ENCODE measurements around the gene TRAPPC6A.

The TRAPPC6A gene

DNA sequence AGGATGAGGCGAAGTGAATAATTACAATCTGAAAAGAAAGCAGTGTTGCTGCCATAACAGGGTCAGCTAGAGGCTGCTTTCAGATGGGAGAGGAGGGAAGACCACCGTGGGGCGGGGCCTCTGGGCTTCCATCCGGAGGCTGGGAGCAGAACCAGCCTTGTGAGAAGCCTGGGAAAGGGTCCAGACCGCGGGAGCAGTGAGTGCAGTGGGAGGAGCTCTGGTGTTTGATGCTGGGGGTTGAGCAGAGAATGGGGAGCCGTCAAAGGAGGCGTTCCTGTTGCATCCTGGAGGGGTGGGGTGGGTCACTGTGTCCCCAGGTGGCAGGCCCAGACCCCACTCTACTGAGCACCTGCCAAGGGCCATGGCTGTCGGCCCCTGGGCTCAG lies 35.3 kb downstream of the TRAPPC6A start:
- peaks cover 4% of the 10 kb centered on the region for H3K36me3 ChIP-seq (ENCODE audit: control insufficient read depth, low read depth, low read length)
- no peaks in the 10 kb centered on the region for H3K9me3 ChIP-seq (ENCODE audit: control insufficient read depth, low read depth, low read length)
- peaks cover 3% of the 10 kb centered on the region for H3K4me1 ChIP-seq (ENCODE audit: control insufficient read depth, low read depth, low read length)
- no peak overlapping the region for H3K4me3 ChIP-seq (ENCODE audit: low read length)
- H3K27ac ChIP-seq (ENCODE audit: low read length): no peak overlapping the region
- no peaks in the 10 kb centered on the region for H3K27me3 ChIP-seq (ENCODE audit: control insufficient read depth, insufficient read depth, low read length)
- H3K9ac ChIP-seq (ENCODE audit: low read length): no peak overlapping the region

DNA sequence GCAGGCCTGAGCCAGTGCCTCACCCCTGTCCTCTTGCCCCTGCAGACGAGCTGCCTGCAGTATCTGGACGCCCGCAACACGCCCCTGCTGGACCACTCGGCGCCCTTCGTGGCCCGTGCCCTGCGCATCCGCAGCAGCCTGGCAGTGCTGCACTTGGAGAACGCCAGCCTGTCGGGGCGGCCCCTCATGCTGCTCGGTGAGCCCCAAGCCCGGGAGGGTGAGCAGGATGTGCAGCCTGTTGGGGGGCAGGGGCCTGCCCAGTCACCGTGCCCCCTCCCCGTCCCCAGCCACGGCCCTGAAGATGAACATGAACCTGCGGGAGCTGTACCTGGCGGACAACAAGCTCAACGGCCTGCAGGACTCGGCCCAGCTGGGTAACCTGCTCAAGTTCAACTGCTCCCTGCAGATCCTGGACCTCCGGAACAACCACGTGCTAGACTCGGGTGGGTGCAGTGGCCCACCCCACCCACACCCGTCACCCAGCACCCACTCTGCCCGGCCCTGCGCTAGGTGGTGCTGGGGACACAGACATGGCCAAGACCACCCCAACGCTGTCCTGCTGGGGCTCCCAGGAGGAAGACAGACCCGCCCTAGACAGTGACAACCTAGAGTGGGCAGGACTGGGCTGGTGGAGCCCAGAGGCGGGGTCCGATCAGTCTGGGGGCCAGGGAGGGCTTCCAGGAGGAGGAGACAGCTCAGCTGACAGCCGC lies 35.9 kb downstream of the TRAPPC6A start:
- Histone ChIP-seq H3K36me3 (ENCODE audit: control insufficient read depth, low read depth, low read length) (peaks cover 4% of the 10 kb centered on the region), H3K4me3 (ENCODE audit: low read length) (no peak overlapping the region), H3K27me3 (ENCODE audit: control insufficient read depth, insufficient read depth, low read length) (no peaks in the 10 kb centered on the region), H3K4me1 (ENCODE audit: control insufficient read depth, low read depth, low read length) (peaks cover 3% of the 10 kb centered on the region), H3K27ac (ENCODE audit: low read length) (no peak overlapping the region), H3K9ac (ENCODE audit: low read length) (no peak overlapping the region), H3K9me3 (ENCODE audit: control insufficient read depth, low read depth, low read length) (no peaks in the 10 kb centered on the region)

DNA sequence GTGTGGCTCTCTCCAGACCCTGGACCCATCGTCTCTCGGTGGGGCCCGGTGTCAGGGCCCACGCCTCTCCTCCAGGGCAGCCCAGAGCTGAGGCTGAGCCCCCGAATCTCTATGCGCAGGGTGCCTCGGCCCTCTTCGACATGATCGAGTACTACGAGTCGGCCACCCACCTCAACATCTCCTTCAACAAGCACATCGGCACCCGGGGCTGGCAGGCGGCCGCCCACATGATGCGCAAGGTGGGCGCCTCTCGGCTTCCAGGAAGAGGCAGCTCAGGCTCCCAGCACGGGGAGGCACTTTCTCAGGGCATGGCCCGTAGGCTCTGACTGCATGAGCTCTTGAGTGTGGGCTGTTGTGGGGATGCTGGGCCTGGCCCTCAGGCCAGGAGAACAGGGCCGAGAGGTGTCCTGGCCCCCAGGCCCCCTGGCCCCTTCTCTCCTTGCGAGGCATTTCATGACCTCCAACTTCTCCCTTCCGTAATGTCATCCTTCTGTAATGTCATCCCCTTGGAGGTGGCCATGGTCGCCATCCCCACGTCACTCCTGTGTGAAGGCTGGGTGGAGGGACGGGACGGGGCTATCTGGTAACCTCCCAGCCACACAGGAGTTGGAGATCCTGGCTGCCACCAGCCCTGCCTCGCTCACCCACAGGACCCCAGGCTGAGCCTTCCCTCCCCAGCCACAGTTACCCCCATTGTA lies 36.7 kb downstream of the TRAPPC6A start:
- Histone ChIP-seq H3K27me3 (ENCODE audit: control insufficient read depth, insufficient read depth, low read length) (no peaks in the 10 kb centered on the region), H3K27ac (ENCODE audit: low read length) (no peak overlapping the region), H3K9ac (ENCODE audit: low read length) (no peak overlapping the region), H3K4me3 (ENCODE audit: low read length) (no peak overlapping the region), H3K36me3 (ENCODE audit: control insufficient read depth, low read depth, low read length) (peaks cover 4% of the 10 kb centered on the region), H3K4me1 (ENCODE audit: control insufficient read depth, low read depth, low read length) (peaks cover 6% of the 10 kb centered on the region), H3K9me3 (ENCODE audit: control insufficient read depth, low read depth, low read length) (no peaks in the 10 kb centered on the region)

- Histone ChIP-seq H3K4me1 (ENCODE audit: control insufficient read depth, low read depth, low read length) (peaks cover 8% of the 10 kb centered on the region), H3K36me3 (ENCODE audit: control insufficient read depth, low read depth, low read length) (peaks cover 4% of the 10 kb centered on the region), H3K9ac (ENCODE audit: low read length) (no peak overlapping the region), H3K27ac (ENCODE audit: low read length) (no peak overlapping the region), H3K9me3 (ENCODE audit: control insufficient read depth, low read depth, low read length) (no peaks in the 10 kb centered on the region), H3K27me3 (ENCODE audit: control insufficient read depth, insufficient read depth, low read length) (no peaks in the 10 kb centered on the region), H3K4me3 (ENCODE audit: low read length) (no peak overlapping the region)
Measured at GRCh38 chr19:45140533-45140932, 37.5 kb downstream of the TRAPPC6A start.

DNA sequence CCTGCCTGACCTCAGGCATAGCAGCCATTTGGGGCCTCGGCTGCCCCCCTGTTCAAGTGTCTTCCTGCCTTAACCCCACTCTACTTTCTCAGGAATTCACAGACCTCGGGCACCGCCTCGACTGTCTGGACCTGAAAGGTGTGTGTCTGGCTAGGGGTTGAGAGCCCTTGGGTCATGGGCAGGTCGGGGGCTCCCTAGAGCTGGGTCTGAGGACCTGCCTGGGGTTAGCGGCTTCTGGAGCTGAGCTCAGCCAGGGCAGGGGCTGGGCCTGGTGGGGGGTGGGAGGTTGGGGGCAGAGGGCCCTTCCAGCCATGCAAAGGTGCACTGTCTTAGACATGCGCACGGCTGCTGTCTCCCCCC lies 37.9 kb downstream of the TRAPPC6A start:
- no peak overlapping the region for H3K9ac ChIP-seq (ENCODE audit: low read length)
- peaks cover 4% of the 10 kb centered on the region for H3K36me3 ChIP-seq (ENCODE audit: control insufficient read depth, low read depth, low read length)
- H3K4me1 ChIP-seq (ENCODE audit: control insufficient read depth, low read depth, low read length): peaks cover 8% of the 10 kb centered on the region
- no peak overlapping the region for H3K4me3 ChIP-seq (ENCODE audit: low read length)
- no peaks in the 10 kb centered on the region for H3K27me3 ChIP-seq (ENCODE audit: control insufficient read depth, insufficient read depth, low read length)
- no peak overlapping the region for H3K27ac ChIP-seq (ENCODE audit: low read length)
- no peaks in the 10 kb centered on the region for H3K9me3 ChIP-seq (ENCODE audit: control insufficient read depth, low read depth, low read length)

GRCh38 chr19:45139286-45140143 lies 38.5 kb downstream of the TRAPPC6A start:
- no peaks in the 10 kb centered on the region for H3K27me3 ChIP-seq (ENCODE audit: control insufficient read depth, insufficient read depth, low read length)
- H3K4me3 ChIP-seq (ENCODE audit: low read length): no peak overlapping the region
- H3K4me1 ChIP-seq (ENCODE audit: control insufficient read depth, low read depth, low read length): peaks cover 8% of the 10 kb centered on the region
- H3K9ac ChIP-seq (ENCODE audit: low read length): no peak overlapping the region
- H3K27ac ChIP-seq (ENCODE audit: low read length): no peak overlapping the region
- peaks cover 4% of the 10 kb centered on the region for H3K36me3 ChIP-seq (ENCODE audit: control insufficient read depth, low read depth, low read length)
- H3K9me3 ChIP-seq (ENCODE audit: control insufficient read depth, low read depth, low read length): no peaks in the 10 kb centered on the region

DNA sequence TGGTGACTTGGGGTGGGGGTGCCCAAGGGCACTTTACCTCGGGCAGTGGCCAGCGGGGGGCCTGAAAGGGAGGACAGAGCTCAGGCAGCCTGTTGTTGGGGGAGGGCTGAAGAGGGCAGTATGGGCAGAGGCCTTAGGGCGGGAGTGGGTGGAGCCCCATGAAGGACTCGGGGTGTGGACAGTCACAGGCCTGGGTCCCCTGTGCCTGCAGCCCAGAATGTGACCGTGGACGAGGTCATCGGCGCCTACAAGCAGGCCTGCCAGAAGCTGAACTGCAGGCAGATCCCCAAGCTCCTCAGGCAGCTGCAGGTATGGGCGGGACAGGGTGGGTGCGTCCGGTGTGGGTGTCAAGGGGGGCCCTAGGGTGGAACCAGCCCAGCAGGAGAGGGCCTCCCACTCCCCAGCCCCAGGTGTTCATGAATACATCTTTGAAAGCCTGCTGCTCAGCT lies 39.7 kb downstream of the TRAPPC6A start:
- Histone ChIP-seq H3K9ac (ENCODE audit: low read length) (no peak overlapping the region), H3K9me3 (ENCODE audit: control insufficient read depth, low read depth, low read length) (no peaks in the 10 kb centered on the region), H3K4me1 (ENCODE audit: control insufficient read depth, low read depth, low read length) (peaks cover 8% of the 10 kb centered on the region), H3K4me3 (ENCODE audit: low read length) (no peak overlapping the region), H3K27ac (ENCODE audit: low read length) (no peak overlapping the region), H3K27me3 (ENCODE audit: control insufficient read depth, insufficient read depth, low read length) (no peaks in the 10 kb centered on the region), H3K36me3 (ENCODE audit: control insufficient read depth, low read depth, low read length) (peaks cover 4% of the 10 kb centered on the region)

DNA sequence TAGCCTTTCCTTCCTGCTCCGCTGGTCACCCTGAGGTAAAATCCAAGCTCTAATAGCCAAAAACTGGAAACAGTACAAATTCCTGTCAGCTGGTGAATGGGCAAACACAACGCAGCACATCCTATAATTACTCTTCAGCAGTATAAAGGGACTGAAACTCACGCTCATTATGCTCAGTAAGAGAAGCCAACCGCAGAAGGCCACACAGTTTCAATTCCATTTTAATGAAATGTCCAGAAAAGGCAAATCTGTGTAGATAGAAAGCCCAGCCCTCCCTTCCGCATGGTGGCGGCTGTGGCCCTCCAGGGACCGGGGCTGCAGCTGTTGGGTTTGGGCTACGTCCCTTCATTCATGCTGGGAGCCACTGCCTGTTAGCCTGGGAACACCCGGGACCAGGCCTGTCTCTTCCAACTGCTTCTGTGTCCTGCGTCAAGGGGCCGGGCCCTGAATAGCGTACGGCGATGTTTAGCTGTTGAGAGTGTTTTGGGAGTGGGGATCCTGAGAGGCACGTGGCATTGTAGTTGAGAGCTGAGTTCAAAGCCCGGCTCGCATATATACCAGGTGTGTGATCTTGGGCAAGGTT lies 40.8 kb downstream of the TRAPPC6A start:
- Histone ChIP-seq H3K27me3 (ENCODE audit: control insufficient read depth, insufficient read depth, low read length) (no peaks in the 10 kb centered on the region), H3K4me1 (ENCODE audit: control insufficient read depth, low read depth, low read length) (peaks cover 8% of the 10 kb centered on the region), H3K27ac (ENCODE audit: low read length) (no peak overlapping the region), H3K9ac (ENCODE audit: low read length) (no peak overlapping the region), H3K4me3 (ENCODE audit: low read length) (no peak overlapping the region), H3K36me3 (ENCODE audit: control insufficient read depth, low read depth, low read length) (peaks cover 2% of the 10 kb centered on the region), H3K9me3 (ENCODE audit: control insufficient read depth, low read depth, low read length) (no peaks in the 10 kb centered on the region)

DNA sequence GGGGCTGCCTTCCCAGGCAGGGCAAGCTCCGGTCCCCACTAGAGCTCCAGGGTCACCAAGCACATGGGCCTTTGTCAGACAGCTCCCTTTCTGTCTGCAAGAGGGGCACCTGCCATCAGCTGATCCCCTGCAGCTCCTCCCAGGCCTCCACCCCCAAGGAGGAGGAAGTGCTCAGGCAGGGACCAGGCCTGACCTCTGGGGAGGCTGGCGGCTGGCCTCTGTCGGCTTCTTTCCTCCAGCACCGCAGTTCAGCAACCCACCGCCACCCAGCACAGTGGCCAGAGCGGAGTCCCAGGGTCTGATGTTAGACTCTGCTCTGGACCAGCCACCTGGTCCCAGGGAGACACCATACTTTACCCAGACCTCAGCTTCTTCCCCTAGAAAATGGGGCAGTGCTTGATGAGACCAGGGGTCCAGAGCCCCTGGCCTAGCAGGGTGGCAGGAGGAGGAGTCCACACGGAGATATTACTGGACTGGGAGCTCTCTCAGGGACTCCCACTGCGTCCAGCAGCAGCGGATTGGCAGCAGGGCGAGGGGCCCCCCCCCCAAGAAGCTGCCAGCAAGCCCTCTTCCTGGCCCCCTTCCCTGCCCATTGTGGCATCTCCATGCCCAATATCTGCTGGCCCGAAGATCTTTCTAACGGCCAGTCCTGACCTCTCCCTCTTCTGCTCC lies 41.4 kb downstream of the TRAPPC6A start:
- no peaks in the 10 kb centered on the region for H3K9me3 ChIP-seq (ENCODE audit: control insufficient read depth, low read depth, low read length)
- peaks cover 8% of the 10 kb centered on the region for H3K4me1 ChIP-seq (ENCODE audit: control insufficient read depth, low read depth, low read length)
- H3K27ac ChIP-seq (ENCODE audit: low read length): no peak overlapping the region
- H3K27me3 ChIP-seq (ENCODE audit: control insufficient read depth, insufficient read depth, low read length): no peaks in the 10 kb centered on the region
- no peak overlapping the region for H3K4me3 ChIP-seq (ENCODE audit: low read length)
- H3K36me3 ChIP-seq (ENCODE audit: control insufficient read depth, low read depth, low read length): no peaks in the 10 kb centered on the region
- H3K9ac ChIP-seq (ENCODE audit: low read length): no peak overlapping the region

DNA sequence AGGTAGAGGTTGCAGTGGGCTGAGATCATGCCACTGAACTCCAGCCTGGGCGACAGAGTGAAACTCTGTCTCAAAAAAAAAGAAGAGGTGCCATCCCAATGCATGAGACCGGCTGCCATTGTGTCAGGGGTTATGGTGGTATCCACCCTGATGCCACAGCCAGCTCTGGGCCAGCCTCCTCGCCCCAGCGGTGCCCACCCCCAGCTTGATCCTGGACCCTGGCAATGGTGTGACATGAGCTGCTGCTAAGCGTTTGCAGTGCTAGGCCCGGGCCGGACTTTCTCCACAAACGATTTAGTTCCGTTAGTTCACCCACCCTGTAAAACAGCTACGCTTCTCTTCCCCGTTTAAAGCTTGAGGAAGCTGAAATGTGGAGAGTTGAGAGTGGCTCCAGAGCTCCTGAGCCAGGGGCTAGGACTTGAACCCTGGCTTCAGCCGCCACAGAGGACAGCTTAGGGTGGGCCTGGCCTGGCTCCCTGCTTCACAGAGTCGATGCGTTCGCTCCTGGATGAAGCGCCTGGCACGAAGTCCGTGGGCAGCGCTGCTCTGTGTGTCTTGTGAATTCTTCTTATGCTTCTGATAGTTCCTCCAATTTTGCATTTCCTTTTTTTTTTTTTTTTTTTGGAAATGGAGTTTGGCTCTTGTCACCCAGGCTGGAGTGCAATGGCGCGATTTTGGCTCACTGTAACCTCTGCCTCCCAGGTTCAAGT lies 42.7 kb downstream of the TRAPPC6A start:
- Histone ChIP-seq H3K36me3 (ENCODE audit: control insufficient read depth, low read depth, low read length) (no peaks in the 10 kb centered on the region), H3K27ac (ENCODE audit: low read length) (no peak overlapping the region), H3K9ac (ENCODE audit: low read length) (no peak overlapping the region), H3K4me1 (ENCODE audit: control insufficient read depth, low read depth, low read length) (peaks cover 13% of the 10 kb centered on the region), H3K4me3 (ENCODE audit: low read length) (no peak overlapping the region), H3K9me3 (ENCODE audit: control insufficient read depth, low read depth, low read length) (no peaks in the 10 kb centered on the region), H3K27me3 (ENCODE audit: control insufficient read depth, insufficient read depth, low read length) (no peaks in the 10 kb centered on the region)
